ENCODE measurements around the gene SAMSN1.

DNA sequence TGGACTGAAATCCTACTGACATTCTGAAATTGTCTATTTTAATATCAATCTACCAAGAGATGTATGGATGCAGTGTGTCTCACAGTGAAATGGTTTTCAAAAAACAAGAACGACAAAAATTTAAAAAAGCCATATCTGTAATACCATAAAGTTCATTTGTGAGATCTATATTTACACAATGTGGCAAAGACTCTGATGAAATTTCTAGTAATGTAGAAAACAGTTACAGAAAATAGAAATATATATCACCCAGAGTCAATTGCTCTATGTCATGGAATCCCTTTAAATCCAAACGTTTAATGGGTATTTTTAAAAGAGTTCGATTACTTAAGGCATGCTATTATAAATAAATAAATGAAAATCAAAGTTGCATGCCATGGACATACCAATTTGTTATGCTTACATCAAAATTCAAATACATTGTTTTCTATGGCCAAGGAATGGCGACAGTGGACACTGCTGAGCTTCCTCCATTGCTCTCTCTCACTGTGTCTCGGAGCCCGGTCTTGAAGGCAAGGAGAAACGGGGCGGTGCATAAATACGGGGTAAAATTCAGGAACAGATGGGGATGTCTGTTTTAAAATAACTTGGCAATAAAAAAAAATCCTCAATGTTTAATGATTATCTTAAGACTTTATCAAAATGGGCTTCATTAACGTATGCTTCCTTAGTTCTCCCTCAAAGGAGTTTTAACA lies 37.0 kb upstream of the SAMSN1 start:
- TF ChIP-seq, protein P1, sequence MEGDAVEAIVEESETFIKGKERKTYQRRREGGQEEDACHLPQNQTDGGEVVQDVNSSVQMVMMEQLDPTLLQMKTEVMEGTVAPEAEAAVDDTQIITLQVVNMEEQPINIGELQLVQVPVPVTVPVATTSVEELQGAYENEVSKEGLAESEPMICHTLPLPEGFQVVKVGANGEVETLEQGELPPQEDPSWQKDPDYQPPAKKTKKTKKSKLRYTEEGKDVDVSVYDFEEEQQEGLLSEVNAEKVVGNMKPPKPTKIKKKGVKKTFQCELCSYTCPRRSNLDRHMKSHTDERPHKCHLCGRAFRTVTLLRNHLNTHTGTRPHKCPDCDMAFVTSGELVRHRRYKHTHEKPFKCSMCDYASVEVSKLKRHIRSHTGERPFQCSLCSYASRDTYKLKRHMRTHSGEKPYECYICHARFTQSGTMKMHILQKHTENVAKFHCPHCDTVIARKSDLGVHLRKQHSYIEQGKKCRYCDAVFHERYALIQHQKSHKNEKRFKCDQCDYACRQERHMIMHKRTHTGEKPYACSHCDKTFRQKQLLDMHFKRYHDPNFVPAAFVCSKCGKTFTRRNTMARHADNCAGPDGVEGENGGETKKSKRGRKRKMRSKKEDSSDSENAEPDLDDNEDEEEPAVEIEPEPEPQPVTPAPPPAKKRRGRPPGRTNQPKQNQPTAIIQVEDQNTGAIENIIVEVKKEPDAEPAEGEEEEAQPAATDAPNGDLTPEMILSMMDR (IDR thresholded peaks at IDR 0.05), result no peak
- no peak for TF ChIP-seq POLR2A (IDR thresholded peaks at IDR 0.05)

Measured in right lobe of liver (tissue), 4 donors.